Pancreas (tissue), 10 donors: ENCODE data around the gene NAV3. TPM values are rescaled to one million over a fixed set of nuclear protein-coding genes. Genes with fewer than 3 reads are reported as not detected.

ENCODE experiments used
- ATAC-seq, 4 donors: fragments of 200-7000 bp; cut with Tn5 transposase; one replicate each; pipeline versions ENCODE4 v1.8.0 to v1.9.1; 2020; ENCODE audit warnings: mild to moderate bottlenecking in 4 of 4, moderate library complexity in 4 of 4
- DNase-seq, 6 donors: peaks; one replicate each; pipeline ENCODE4 v3.0.0-alpha.2; 2020
- FAIRE-seq: peaks from 2 replicates; lab custom pipeline; 2012; peaks lifted over from hg19 to GRCh38; lab: Jason Lieb, UNC
- H3K27ac ChIP-seq, 4 donors: fragments of 200-600 bp; sonication (generic); 1 replicate in 3 of 4; 2 replicates in 1 of 4; pipeline versions ENCODE4 v1.5.0 to v1.8.0; 2020
- H3K27me3 ChIP-seq, 4 donors: fragments of 200-600 bp; one replicate each; pipeline ENCODE4 v1.8.0; 2021
- H3K36me3 ChIP-seq, 3 donors: fragments of 200-600 bp; sonication (generic) in 1 of 3; one replicate each; pipeline versions ENCODE4 v1.5.0 to v1.8.0; 2020 to 2021
- H3K4me1 ChIP-seq, 3 donors: fragments of 200-600 bp; one replicate each; pipeline ENCODE4 v1.8.0; 2021
- H3K4me3 ChIP-seq, 4 donors: fragments of 200-600 bp; sonication (generic) in 2 of 4; one replicate each; pipeline versions ENCODE4 v1.5.0 to v1.8.0; 2020 to 2021
- H3K9me3 ChIP-seq, 4 donors: fragments of 200-600 bp; one replicate each; pipeline ENCODE4 v1.8.0; 2021
- CTCF ChIP-seq, 4 donors: fragments of 200-600 bp; sonication (generic) in 3 of 4; IDR thresholded peaks; one replicate each; pipeline versions ENCODE4 v1.5.0 to v1.8.0; 2021; ENCODE audit warnings: antibody characterized with exemption in 4 of 4
- WGBS, 2 donors: extraction: QIAGEN DNeasy Blood & Tissue Kit; methylation state at CpG; one replicate each; pipeline ENCODE4 v1.1.7; 2013; 5-methylcytosine and 5-hydroxymethylcytosine counted together
- intact Hi-C, 3 donors: fragments of 100-400 bp; cut with DNase I; formaldehyde crosslinking; loops; one replicate each; pipeline versions ENCODE4 v1.11.1 to v1.14.2; 2022
- polyA plus RNA-seq, 2 donors: library from polyadenylated mRNA; stranded (reverse); fragments of 200-250 nt; gene quantifications; one replicate each; pipeline ENCODE4 v1.2.3, GENCODE V29; 2013
- total RNA-seq, 6 donors: library from RNA; stranded (reverse); fragmentation: NEBNext Ultra II Directional in 4 of 6; extraction: Animal tissue kit (Norgen Biotek cat#: 25700) in 4 of 6; gene quantifications; one replicate each; pipeline versions ENCODE4 v1.2.1 to v1.2.4, GENCODE V29; 2021 to 2023
- donor health status: healthy with polysubstance abuse.
- donor health status: DM: no; HTN: no; CAD: no; lungs with moderate emphysema.
- donor health status: DM: no; HTN: no; CAD: no.
- donor health status: control.
- donor health status: control.
- donor health status: Bipolar disorder and iron deficiency.
- donor health status: DM: yes; HTN: yes; CAD: no.
- donor health status: DM: no; HTN: no; CAD: no.
- donor health status: DM: no; HTN: no; CAD: no.
- donor health status: DM: yes; HTN: yes; CAD: no.

Gene NAV3
- total and polyA plus RNA-seq, 8 donors: 0.46 to 3.7 (median 0.68) TPM

- Histone ChIP-seq H3K9me3 (no peaks in the 10 kb centered on the region), H3K36me3 (no peaks in the 10 kb centered on the region), H3K27me3 (no peaks in the 10 kb centered on the region), H3K4me1 (no peaks in the 10 kb centered on the region), H3K4me3 (no peak overlapping the region), H3K27ac (no peak overlapping the region)
- FAIRE-seq (no peak), ATAC-seq (no peak), DNase-seq (no peak)
- no peak for TF ChIP-seq CTCF (IDR thresholded peaks at IDR 0.05)
- intact Hi-C loops: no loop called here
- WGBS, 2 donors: 18 to 25% methylated on average over 3 of the region's 3 CpGs
These were observed 351.0 kb downstream of the NAV3 start for GRCh38 chr12:78181544-78182162.

GRCh38 chr12:78183824-78184223 lies 353.1 kb downstream of the NAV3 start:
- no peak for DNase-seq
- FAIRE-seq: no peak
- TF ChIP-seq CTCF (IDR thresholded peaks at IDR 0.05): no peak
- Histone ChIP-seq H3K4me1 (no peaks in the 10 kb centered on the region), H3K36me3 (no peaks in the 10 kb centered on the region), H3K4me3 (no peak overlapping the region), H3K9me3 (no peaks in the 10 kb centered on the region), H3K27ac (no peak overlapping the region), H3K27me3 (no peaks in the 10 kb centered on the region)
- intact Hi-C loops: no loop called here
- ATAC-seq: no peak

GRCh38 chr12:78185109-78185508 lies 354.4 kb downstream of the NAV3 start:
- FAIRE-seq (no peak), ATAC-seq (no peak), DNase-seq (no peak)
- H3K4me1 ChIP-seq: no peaks in the 10 kb centered on the region
- H3K36me3 ChIP-seq: no peaks in the 10 kb centered on the region
- TF ChIP-seq CTCF (IDR thresholded peaks at IDR 0.05): no peak
- H3K27ac ChIP-seq: no peak overlapping the region
- H3K9me3 ChIP-seq: no peaks in the 10 kb centered on the region
- no peaks in the 10 kb centered on the region for H3K27me3 ChIP-seq
- intact Hi-C loops: no loop called here
- no peak overlapping the region for H3K4me3 ChIP-seq

DNA sequence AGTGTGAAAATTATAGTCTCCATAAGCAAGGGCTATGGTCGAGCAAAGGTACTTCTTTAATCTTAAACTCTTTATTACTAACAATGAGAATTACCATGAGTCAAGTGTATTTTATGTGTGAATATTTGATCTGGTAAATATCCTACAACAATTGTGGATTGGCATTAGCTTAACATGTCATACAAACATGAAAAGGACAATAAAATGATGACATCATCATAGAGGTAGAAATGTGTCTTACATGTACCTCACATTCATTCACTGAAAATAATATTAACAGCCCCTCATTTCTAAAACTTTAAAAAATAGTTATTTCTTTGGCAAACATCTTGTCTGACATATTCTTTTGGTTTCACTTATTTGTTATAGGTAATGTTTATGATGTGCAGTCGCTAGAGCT lies 355.0 kb downstream of the NAV3 start:
- Histone ChIP-seq H3K4me3 (no peak overlapping the region), H3K9me3 (no peaks in the 10 kb centered on the region), H3K36me3 (no peaks in the 10 kb centered on the region), H3K27me3 (no peaks in the 10 kb centered on the region), H3K4me1 (no peaks in the 10 kb centered on the region), H3K27ac (no peak overlapping the region)
- FAIRE-seq (no peak), DNase-seq (no peak), ATAC-seq (no peak)
- TF ChIP-seq CTCF (IDR thresholded peaks at IDR 0.05): no peak
- intact Hi-C loops: no loop called here
- 61 to 76% methylated on average over 2 of the region's 2 CpGs for WGBS, 2 donors

DNA sequence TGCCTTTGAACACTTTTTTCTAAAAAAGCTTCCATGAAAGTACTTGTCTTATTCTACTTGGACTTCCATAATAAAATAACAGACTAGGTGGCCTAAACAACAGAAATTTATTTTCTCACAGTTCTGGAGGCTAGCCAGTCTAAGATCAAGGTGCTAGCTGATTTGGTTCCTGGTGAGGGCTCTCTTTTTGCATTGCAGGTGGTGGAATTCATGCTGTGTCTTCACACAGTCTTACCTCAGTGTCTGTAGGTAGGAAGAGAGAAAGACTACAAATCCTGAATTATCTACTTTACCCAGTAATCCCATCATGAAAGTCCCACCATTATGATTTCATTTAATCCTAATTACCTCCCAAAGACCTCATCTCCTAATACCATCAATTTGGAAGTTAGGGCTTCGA lies 356.0 kb downstream of the NAV3 start:
- Histone ChIP-seq H3K27me3 (no peaks in the 10 kb centered on the region), H3K27ac (no peak overlapping the region), H3K9me3 (no peaks in the 10 kb centered on the region), H3K4me3 (no peak overlapping the region), H3K36me3 (no peaks in the 10 kb centered on the region), H3K4me1 (no peaks in the 10 kb centered on the region)
- no peak for ATAC-seq
- intact Hi-C loops: no loop called here
- no peak for DNase-seq
- FAIRE-seq: no peak
- 69 to 81% methylated on average over 1 of the region's 1 CpG for WGBS, 2 donors
- no peak for TF ChIP-seq CTCF (IDR thresholded peaks at IDR 0.05)
